Measurements from ENCODE around the gene TRABD2B.

TRABD2B gene

DNA sequence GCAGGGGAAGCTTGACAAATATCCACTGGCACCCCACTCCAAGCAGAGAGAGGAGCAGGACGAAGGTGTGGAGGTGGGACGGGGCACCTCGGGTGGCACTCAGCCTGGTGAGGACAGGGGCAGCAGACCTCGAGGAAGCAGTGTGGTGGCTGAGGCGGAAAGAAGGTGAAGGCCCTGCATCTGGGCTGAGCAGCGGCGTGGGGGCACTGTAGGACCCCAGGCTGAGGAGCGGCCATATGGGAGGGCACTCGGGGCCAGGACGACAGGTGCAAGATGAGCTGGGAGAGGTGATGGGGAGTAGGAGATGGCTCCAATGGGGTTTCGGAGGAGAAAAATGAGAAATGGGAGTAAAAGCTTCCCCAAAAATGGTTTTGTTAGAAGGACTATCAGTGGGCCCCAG, 224.9 kb downstream of the TRABD2B start:
- TF ChIP-seq, protein P1, sequence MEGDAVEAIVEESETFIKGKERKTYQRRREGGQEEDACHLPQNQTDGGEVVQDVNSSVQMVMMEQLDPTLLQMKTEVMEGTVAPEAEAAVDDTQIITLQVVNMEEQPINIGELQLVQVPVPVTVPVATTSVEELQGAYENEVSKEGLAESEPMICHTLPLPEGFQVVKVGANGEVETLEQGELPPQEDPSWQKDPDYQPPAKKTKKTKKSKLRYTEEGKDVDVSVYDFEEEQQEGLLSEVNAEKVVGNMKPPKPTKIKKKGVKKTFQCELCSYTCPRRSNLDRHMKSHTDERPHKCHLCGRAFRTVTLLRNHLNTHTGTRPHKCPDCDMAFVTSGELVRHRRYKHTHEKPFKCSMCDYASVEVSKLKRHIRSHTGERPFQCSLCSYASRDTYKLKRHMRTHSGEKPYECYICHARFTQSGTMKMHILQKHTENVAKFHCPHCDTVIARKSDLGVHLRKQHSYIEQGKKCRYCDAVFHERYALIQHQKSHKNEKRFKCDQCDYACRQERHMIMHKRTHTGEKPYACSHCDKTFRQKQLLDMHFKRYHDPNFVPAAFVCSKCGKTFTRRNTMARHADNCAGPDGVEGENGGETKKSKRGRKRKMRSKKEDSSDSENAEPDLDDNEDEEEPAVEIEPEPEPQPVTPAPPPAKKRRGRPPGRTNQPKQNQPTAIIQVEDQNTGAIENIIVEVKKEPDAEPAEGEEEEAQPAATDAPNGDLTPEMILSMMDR (IDR thresholded peaks at IDR 0.05; ENCODE audit: control insufficient read depth, extremely low read depth, insufficient read depth) = no peak
- no peak for DNase-seq (ENCODE audit: low read depth)
- no peak overlapping the region for H3K4me3 ChIP-seq (ENCODE audit: low read depth, low read length)

DNA sequence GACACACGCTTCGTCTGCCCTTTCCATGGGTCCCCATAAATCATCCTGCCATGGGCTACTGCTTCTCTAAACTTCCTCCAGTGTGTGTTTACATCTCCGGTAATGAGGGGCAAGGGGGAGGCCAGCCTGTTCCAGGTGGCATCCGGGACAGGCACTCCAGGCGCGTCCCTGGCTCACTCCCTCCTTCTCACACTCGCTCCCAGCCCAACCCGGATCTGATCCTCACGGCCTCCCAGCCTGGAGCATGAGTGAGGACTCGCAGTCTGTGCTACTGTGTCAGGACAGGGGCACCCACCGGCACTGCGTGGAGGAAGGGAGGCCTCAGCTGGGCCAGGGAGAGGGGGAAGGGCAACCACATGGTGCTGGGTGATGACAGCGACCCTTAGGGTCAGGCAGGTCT, 225.4 kb downstream of the TRABD2B start:
- no peak overlapping the region for H3K4me3 ChIP-seq (ENCODE audit: low read depth, low read length)
- DNase-seq (ENCODE audit: low read depth) = no peak
- TF ChIP-seq, protein P1 (IDR thresholded peaks at IDR 0.05; ENCODE audit: control insufficient read depth, extremely low read depth, insufficient read depth) = no peak

DNA sequence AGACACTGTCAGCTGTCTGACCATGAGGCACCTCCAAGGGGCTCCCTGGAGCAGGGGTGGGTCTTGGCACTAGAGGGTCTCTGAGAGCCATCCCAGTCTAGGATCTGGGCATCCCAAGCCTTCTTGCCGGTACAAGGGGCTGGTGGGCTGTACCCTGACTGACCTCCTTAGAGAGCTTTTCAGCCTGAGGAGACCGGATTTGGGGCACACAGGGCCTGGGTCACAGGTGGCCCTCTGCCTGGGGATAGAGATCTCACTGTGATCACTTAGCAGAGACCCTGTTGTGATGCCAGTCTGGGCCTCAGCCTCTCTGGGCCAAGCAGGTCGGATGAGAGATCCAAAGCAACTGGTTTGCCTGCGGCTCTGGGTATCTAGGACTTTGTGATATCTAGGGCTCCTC, 227.2 kb downstream of the TRABD2B start:
- TF ChIP-seq, protein P1 (IDR thresholded peaks at IDR 0.05; ENCODE audit: control insufficient read depth, extremely low read depth, insufficient read depth) = no peak

DNA sequence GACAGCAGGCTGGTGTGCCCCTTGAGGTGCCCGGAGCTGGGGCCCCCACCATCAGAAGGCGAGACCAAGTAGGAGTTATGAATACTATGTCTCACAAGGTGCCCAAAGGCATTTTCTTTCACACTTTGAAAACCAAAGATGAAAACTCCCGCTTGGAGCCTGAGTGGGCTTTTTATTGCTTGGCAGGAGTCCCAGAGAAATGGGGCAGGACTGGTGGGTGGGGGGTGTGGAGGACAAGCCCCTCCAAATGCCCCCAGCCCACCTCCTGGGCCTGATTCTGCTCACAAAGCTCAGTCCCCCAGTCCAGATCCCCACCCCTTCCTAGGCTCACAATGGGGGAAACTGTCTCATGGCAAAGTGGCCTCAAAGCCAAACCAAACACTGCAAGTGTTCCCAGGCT, 227.9 kb downstream of the TRABD2B start:
- H3K4me3 ChIP-seq (ENCODE audit: low read depth, low read length) = no peak overlapping the region
- DNase-seq (ENCODE audit: low read depth) = no peak
- TF ChIP-seq, protein P1 (IDR thresholded peaks at IDR 0.05; ENCODE audit: control insufficient read depth, extremely low read depth, insufficient read depth) = no peak

More for the DNA sequence above, 227.2 kb downstream of the TRABD2B start:
- DNase-seq (ENCODE audit: low read depth) = no peak
- no peak overlapping the region for H3K4me3 ChIP-seq (ENCODE audit: low read depth, low read length)

DNA sequence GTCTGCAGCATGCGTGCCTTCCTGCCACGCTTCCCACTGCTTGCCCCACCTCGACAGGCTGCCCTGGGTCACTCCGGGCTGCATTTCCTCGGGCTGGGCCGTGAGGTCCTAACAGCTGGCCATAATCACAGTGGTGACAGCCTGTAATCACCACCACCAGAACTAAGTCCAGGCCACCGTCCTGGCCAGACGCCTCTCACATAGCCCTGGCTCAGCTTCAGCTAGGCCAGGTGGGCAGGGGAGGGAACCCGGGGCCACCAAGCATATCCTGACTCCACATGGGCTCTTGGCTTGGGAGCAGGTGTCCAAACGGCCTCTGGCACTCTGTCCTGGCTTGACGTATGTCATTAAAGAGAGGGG, 229.5 kb downstream of the TRABD2B start:
- TF ChIP-seq, protein P1 (IDR thresholded peaks at IDR 0.05; ENCODE audit: control insufficient read depth, extremely low read depth, insufficient read depth) = no peak

DNA sequence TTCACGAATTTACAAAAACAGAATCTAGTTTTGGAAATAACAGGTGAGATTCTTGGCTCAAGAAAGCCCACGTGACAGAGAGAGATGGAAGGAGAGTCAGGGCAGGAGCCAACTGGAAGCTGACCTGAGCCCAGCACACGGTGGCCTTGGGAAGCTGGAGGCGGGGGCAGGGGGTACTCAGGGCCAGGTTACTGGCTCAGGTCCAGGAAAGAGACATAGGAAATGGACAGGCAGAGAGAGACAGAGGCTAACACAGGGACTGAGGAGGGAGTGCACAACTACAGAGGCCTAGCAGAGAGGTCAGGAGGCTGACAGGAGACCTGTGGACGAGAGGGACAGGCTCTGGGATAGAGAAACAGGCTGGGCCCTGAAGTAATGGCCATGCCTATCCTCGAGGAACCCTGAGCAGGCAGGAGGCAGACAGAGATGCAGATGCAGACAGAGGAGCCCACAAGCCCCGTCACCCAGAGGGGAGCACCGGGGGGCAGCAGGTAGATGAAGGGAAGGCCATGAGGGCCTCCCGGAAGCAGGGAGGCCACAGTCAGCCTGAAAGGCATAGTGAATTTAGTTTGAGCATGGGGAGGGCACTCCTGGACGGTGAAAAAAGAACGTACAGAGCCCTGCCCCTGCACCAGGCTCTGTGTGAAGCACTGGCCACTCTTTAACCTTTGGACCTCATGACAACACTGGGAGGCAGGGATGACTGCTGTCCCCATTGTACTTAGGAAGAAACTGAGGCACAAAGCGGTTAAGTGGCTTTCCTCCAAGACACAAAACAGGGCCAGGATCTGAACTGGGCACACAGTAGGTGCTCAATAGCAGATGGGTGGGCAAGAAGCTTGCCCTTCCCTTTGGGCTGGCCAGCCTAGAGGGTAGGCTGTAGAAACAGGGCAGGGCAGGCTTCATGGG, 230.1 kb downstream of the TRABD2B start:
- H3K4me3 ChIP-seq (ENCODE audit: low read depth, low read length) = no peak overlapping the region
- TF ChIP-seq, protein P1 (IDR thresholded peaks at IDR 0.05; ENCODE audit: control insufficient read depth, extremely low read depth, insufficient read depth) = no peak
- DNase-seq (ENCODE audit: low read depth) = no peak

More for the DNA sequence above, 229.5 kb downstream of the TRABD2B start:
- no peak overlapping the region for H3K4me3 ChIP-seq (ENCODE audit: low read depth, low read length)
- DNase-seq (ENCODE audit: low read depth) = no peak
